Breast epithelium (tissue), 4 donors: ENCODE data around the gene EML1. TPM values are rescaled to one million over a fixed set of nuclear protein-coding genes. Genes with fewer than 3 reads are reported as not detected.

Experiments
- DNase-seq, 2 donors: peaks; one replicate each; pipeline ENCODE4 v3.0.0-alpha.2; 2019; ENCODE audit warnings: low spot score in 2 of 2
- H3K27ac ChIP-seq, 2 donors: fragments of 200-600 bp; sonication (generic) in 1 of 2; one replicate each; pipeline ENCODE4 v1.5.1; 2016 to 2019; ENCODE audit warnings: mild to moderate bottlenecking in 1 of 2
- H3K27me3 ChIP-seq, 2 donors: fragments of 200-600 bp; sonication (generic) in 1 of 2; one replicate each; pipeline versions ENCODE4 v1.5.1 to v1.6.0; 2017 to 2019; ENCODE audit warnings: control low read depth in 1 of 2, mild to moderate bottlenecking in 1 of 2
- H3K36me3 ChIP-seq: fragments of 200-600 bp; one replicate; pipeline ENCODE4 v1.5.1; 2019
- H3K4me1 ChIP-seq, 2 donors: fragments of 200-600 bp; sonication (generic); one replicate each; pipeline ENCODE4 v1.5.1; 2016 to 2019; ENCODE audit warnings: control low read depth in 1 of 2
- H3K4me3 ChIP-seq, 3 donors: fragments of 200-600 bp; sonication (generic); 1 replicate in 2 of 3; 2 replicates in 1 of 3; pipeline ENCODE4 v1.5.1; 2016 to 2019; ENCODE audit warnings: mild to moderate bottlenecking in 3 of 3, moderate library complexity in 2 of 3
- H3K9me3 ChIP-seq, 2 donors: fragments of 200-600 bp; sonication (generic) in 1 of 2; one replicate each; pipeline ENCODE4 v1.5.1; 2016 to 2019; ENCODE audit warnings: control low read depth in 1 of 2
- CTCF ChIP-seq, 3 donors: fragments of 450-650 bp; IDR thresholded peaks; one replicate each; pipeline ENCODE4 v1.5.1; 2016 to 2017; ENCODE audit warnings: antibody characterized with exemption in 3 of 3, mild to moderate bottlenecking in 3 of 3, moderate library complexity in 3 of 3
- POLR2A ChIP-seq: fragments of 450-650 bp; IDR thresholded peaks from one replicate; pipeline ENCODE4 v1.6.1; 2016; ENCODE audit warnings: antibody characterized with exemption, mild to moderate bottlenecking, moderate library complexity
- POLR2AphosphoS5 ChIP-seq, 3 donors: sonication (generic); formaldehyde crosslinking; IDR thresholded peaks; one replicate each; pipeline ENCODE4 v1.6.1; 2017; ENCODE audit warnings: antibody characterized with exemption in 3 of 3
- intact Hi-C: fragments of 100-400 bp; cut with DNase I; formaldehyde crosslinking; loops from one replicate; pipeline ENCODE4 v1.15.1; 2023; ENCODE audit warnings: low total_unique reads
- total RNA-seq, 3 donors: library from RNA; depleted of rRNA; stranded (reverse); fragments of >200 nt; gene quantifications; one replicate each; pipeline ENCODE4 v1.1.0, GENCODE V29; 2016

Gene EML1
- total RNA-seq, 3 donors from 2014 or later: 11.3 to 26.1 (median 25.9) TPM

DNA sequence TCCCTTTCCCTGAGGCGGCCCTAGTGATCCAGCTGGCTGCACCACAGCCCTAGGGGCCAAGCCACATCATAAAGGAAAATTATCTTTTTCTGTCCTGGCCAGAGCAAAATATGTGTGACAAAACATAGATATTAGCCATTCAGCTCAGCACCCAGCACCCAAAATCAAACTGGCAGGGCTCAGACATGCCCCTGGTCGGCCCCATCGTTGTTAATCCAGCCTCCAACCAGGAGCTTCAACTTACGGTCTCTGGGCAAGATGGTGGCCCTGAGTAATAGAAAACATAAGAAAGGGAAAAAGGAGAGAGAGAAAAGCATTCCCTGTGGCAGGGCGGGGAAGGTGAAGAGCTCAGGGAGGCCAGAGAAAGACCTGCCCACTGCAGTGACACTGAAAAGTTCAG lies 111.9 kb downstream of the EML1 start:
- H3K27ac ChIP-seq: no peak overlapping the region
- peaks cover 0 to 5% of the 10 kb centered on the region in 2 donors for H3K9me3 ChIP-seq
- intact Hi-C loops: no loop called here
- no peaks in the 10 kb centered on the region for H3K4me1 ChIP-seq
- H3K27me3 ChIP-seq: no peaks in the 10 kb centered on the region
- no peak overlapping the region for H3K4me3 ChIP-seq
- TF ChIP-seq POLR2A: no peak
- no peak for TF ChIP-seq POLR2AphosphoS5 (IDR thresholded peaks at IDR 0.05)
- TF ChIP-seq CTCF (IDR thresholded peaks at IDR 0.05): no peak
- no peaks in the 10 kb centered on the region for H3K36me3 ChIP-seq
- DNase-seq: no peak

DNA sequence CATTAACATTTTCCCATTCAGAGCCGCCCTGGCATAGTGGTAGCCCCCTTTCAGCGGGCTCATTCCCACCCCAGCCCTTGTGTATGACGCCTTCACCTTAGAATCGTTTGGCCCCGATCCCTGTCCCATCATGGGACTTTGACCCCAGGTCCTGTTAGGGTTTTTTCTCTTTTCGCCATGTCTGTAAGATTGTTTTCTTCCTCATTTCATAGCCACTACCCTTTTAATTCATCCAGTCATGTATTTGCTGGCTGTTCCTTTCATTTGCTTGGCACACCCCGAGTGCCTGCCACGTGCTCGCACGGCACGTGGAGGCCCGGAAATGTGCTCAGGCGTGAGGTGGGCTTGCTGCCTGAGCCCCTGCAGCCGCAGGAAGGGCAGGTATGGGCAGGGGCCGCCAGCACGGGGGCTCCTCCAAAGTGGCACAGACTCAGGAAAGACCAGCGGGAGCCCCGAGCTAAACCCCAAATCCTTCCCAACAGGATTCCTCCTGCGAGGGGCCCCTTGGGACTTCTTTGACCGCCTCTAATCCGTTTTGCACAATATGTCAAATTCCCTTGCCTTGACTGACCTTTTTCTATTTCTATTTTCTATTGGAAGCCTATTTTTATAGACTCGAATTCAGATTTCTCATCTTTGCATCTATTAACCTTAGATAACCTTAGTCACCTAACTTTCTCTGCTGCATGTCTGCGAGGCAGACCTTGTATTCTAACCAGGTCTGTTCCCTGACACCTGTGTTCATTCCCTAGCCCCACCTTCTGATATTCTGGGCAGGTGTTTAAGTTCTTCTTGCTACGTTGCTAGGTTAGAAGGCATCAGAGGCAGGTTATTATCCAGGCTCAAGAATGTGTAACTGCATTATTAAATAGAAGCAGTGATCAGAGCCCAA lies 114.8 kb downstream of the EML1 start:
- H3K9me3 ChIP-seq: no peaks in the 10 kb centered on the region
- no peak overlapping the region for H3K4me3 ChIP-seq
- intact Hi-C loops: no loop called here
- H3K27ac ChIP-seq: no peak overlapping the region
- no peak for DNase-seq
- H3K27me3 ChIP-seq: no peaks in the 10 kb centered on the region
- H3K36me3 ChIP-seq: no peaks in the 10 kb centered on the region
- no peaks in the 10 kb centered on the region for H3K4me1 ChIP-seq
- no peak for TF ChIP-seq POLR2AphosphoS5 (IDR thresholded peaks at IDR 0.05)
- no peak for TF ChIP-seq POLR2A
- TF ChIP-seq CTCF (IDR thresholded peaks at IDR 0.05): no peak

GRCh38 chr14:99908653-99909250 lies 115.5 kb downstream of the EML1 start:
- no peaks in the 10 kb centered on the region for H3K4me1 ChIP-seq

GRCh38 chr14:99909513-99910064 lies 116.4 kb downstream of the EML1 start:
- Histone ChIP-seq H3K4me1 (no peaks in the 10 kb centered on the region), H3K4me3 (no peak overlapping the region), H3K9me3 (no peaks in the 10 kb centered on the region), H3K36me3 (no peaks in the 10 kb centered on the region), H3K27me3 (no peaks in the 10 kb centered on the region), H3K27ac (no peak overlapping the region)
- TF ChIP-seq POLR2A: no peak
- TF ChIP-seq POLR2AphosphoS5 (IDR thresholded peaks at IDR 0.05): no peak
- no peak for TF ChIP-seq CTCF (IDR thresholded peaks at IDR 0.05)
- intact Hi-C loops: no loop called here
- DNase-seq: no peak

More at GRCh38 chr14:99908653-99909250, 115.5 kb downstream of the EML1 start:
- no peaks in the 10 kb centered on the region for H3K27me3 ChIP-seq
- H3K36me3 ChIP-seq: no peaks in the 10 kb centered on the region
- no peak overlapping the region for H3K27ac ChIP-seq
- no peaks in the 10 kb centered on the region for H3K9me3 ChIP-seq
- no peak overlapping the region for H3K4me3 ChIP-seq
- DNase-seq: no peak
- intact Hi-C loops: no loop called here
- TF ChIP-seq POLR2AphosphoS5 (IDR thresholded peaks at IDR 0.05) (no peak), POLR2A (no peak), CTCF (IDR thresholded peaks at IDR 0.05) (no peak)
